ENCODE measurements around the gene SLC12A6.
A peak's percentile ranks its signal among the peaks of the same experiment; 100 is the strongest.

Gene SLC12A6

DNA sequence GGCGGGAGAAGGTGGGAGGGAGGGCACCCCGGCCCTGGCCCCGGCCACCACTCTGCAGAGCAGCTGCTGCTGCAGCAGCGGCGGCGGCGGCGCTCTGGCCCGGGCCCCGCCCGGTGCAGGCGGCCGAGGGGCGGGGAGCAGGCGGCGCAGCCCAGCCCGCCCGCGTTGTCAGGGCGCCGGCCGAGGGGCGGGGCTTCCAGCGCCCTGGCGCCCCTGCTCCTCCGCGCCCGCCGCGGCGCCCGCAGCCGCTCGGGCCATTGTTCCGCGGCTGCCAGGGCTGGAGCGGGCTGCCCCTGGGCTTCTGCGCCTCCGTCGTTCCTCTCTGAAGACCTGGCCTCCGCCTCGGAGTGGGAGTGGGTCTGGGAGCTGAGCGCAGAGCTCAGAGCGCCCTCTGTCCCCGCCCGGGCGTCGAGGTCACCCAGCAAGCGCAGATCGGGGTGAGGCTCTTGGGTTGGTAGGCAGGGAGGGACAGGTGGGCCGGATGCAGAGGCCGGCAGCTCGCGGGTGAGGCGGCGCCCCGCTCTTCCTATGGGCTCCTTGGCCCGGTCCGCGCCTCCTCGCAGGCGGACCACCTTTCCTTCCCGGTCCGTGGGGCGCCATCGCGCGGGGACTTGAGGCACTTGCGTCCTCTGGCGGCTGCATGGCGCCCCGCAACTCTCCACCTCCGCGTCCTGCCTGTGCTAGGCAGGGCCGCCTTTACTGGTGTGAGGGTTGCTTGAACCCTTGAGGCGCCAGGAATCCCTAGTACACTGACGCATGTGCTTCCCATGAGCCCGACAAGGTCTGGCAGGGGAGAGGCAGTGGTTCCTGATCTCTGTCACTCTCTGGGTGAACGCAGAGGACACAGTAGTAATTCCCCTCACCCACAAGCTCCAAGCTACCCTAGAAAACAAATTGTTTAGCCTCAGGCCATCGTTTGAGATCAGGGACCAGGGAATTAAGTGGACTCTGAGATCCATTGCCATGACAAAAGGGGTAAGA lies 29.8 kb upstream of the SLC12A6 start, which contains the start of gene LPCAT4 (continued):
- TF ChIP-seq, protein P1, sequence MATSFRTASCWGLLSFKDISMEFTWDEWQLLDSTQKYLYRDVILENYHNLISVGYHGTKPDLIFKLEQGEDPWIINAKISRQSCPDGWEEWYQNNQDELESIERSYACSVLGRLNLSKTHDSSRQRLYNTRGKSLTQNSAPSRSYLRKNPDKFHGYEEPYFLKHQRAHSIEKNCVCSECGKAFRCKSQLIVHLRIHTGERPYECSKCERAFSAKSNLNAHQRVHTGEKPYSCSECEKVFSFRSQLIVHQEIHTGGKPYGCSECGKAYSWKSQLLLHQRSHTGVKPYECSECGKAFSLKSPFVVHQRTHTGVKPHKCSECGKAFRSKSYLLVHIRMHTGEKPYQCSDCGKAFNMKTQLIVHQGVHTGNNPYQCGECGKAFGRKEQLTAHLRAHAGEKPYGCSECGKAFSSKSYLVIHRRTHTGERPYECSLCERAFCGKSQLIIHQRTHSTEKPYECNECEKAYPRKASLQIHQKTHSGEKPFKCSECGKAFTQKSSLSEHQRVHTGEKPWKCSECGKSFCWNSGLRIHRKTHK (tag by site-specific recombination; IDR thresholded peaks at IDR 0.05), result no peak
- TF ChIP-seq ZFP69B (tag by site-specific recombination; IDR thresholded peaks at IDR 0.05) (no peak; the same call in none of the 2 replicates), ZNF335 (tag by site-specific recombination; conservative IDR thresholded peaks at IDR 0.05) (peak; percentile 90), ZNF426 (tag by site-specific recombination; IDR thresholded peaks at IDR 0.05) (no peak), ZNF549 (tag by site-specific recombination; IDR thresholded peaks at IDR 0.05) (no peak), ZBTB21 (tag by site-specific recombination; IDR thresholded peaks at IDR 0.05) (no peak), ZNF561 (tag by site-specific recombination; IDR thresholded peaks at IDR 0.05; ENCODE audit: borderline replicate concordance) (no peak), ZNF16 (tag by site-specific recombination; IDR thresholded peaks at IDR 0.05; ENCODE audit: low read depth) (no peak), GLI2 (tag by site-specific recombination; IDR thresholded peaks at IDR 0.05; ENCODE audit: borderline replicate concordance, low read depth) (no peak), ZNF175 (tag by site-specific recombination; IDR thresholded peaks at IDR 0.05) (no peak), SP7 (tag by site-specific recombination; IDR thresholded peaks at IDR 0.05) (peak; percentile 62), ZNF174 (tag by site-specific recombination; IDR thresholded peaks at IDR 0.05) (no peak), ZNF837 (tag by site-specific recombination; IDR thresholded peaks at IDR 0.05) (no peak), FEZF1 (tag by site-specific recombination; IDR thresholded peaks at IDR 0.05) (no peak), ZNF223 (tag by site-specific recombination; IDR thresholded peaks at IDR 0.05) (0 out of 2 replicates have a peak, but pooled peaks have one; percentile 15), ZNF140 (tag by site-specific recombination; IDR thresholded peaks at IDR 0.05) (no peak), ZNF341 (tag by site-specific recombination; IDR thresholded peaks at IDR 0.05; ENCODE audit: low read depth) (peak; percentile 53), ZNF768 (tag by site-specific recombination; IDR thresholded peaks at IDR 0.05) (no peak)
- TF ChIP-seq, protein P2, sequence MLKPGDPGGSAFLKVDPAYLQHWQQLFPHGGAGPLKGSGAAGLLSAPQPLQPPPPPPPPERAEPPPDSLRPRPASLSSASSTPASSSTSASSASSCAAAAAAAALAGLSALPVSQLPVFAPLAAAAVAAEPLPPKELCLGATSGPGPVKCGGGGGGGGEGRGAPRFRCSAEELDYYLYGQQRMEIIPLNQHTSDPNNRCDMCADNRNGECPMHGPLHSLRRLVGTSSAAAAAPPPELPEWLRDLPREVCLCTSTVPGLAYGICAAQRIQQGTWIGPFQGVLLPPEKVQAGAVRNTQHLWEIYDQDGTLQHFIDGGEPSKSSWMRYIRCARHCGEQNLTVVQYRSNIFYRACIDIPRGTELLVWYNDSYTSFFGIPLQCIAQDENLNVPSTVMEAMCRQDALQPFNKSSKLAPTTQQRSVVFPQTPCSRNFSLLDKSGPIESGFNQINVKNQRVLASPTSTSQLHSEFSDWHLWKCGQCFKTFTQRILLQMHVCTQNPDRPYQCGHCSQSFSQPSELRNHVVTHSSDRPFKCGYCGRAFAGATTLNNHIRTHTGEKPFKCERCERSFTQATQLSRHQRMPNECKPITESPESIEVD (tag by site-specific recombination; IDR thresholded peaks at IDR 0.05), result no peak
- TF ChIP-seq, protein P3, sequence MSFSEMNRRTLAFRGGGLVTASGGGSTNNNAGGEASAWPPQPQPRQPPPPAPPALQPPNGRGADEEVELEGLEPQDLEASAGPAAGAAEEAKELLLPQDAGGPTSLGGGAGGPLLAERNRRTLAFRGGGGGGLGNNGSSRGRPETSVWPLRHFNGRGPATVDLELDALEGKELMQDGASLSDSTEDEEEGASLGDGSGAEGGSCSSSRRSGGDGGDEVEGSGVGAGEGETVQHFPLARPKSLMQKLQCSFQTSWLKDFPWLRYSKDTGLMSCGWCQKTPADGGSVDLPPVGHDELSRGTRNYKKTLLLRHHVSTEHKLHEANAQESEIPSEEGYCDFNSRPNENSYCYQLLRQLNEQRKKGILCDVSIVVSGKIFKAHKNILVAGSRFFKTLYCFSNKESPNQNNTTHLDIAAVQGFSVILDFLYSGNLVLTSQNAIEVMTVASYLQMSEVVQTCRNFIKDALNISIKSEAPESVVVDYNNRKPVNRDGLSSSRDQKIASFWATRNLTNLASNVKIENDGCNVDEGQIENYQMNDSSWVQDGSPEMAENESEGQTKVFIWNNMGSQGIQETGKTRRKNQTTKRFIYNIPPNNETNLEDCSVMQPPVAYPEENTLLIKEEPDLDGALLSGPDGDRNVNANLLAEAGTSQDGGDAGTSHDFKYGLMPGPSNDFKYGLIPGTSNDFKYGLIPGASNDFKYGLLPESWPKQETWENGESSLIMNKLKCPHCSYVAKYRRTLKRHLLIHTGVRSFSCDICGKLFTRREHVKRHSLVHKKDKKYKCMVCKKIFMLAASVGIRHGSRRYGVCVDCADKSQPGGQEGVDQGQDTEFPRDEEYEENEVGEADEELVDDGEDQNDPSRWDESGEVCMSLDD (tag by site-specific recombination; IDR thresholded peaks at IDR 0.05), result peak; percentile 83
- TF ChIP-seq, protein P4, sequence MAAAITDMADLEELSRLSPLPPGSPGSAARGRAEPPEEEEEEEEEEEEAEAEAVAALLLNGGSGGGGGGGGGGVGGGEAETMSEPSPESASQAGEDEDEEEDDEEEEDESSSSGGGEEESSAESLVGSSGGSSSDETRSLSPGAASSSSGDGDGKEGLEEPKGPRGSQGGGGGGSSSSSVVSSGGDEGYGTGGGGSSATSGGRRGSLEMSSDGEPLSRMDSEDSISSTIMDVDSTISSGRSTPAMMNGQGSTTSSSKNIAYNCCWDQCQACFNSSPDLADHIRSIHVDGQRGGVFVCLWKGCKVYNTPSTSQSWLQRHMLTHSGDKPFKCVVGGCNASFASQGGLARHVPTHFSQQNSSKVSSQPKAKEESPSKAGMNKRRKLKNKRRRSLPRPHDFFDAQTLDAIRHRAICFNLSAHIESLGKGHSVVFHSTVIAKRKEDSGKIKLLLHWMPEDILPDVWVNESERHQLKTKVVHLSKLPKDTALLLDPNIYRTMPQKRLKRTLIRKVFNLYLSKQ (tag by site-specific recombination; IDR thresholded peaks at IDR 0.05; ENCODE audit: borderline replicate concordance), result no peak
- TF ChIP-seq, protein P5, sequence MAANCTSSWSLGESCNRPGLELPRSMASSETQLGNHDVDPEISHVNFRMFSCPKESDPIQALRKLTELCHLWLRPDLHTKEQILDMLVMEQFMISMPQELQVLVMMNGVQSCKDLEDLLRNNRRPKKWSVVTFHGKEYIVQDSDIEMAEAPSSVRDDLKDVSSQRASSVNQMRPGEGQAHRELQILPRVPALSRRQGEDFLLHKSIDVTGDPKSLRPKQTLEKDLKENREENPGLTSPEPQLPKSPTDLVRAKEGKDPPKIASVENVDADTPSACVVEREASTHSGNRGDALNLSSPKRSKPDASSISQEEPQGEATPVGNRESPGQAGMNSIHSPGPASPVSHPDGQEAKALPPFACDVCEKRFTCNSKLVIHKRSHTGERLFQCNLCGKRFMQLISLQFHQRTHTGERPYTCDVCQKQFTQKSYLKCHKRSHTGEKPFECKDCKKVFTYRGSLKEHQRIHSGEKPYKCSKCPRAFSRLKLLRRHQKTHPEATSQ (tag by site-specific recombination; IDR thresholded peaks at IDR 0.05), result 0 out of 2 replicates have a peak, but pooled peaks have one; percentile 52
- TF ChIP-seq, protein P6, sequence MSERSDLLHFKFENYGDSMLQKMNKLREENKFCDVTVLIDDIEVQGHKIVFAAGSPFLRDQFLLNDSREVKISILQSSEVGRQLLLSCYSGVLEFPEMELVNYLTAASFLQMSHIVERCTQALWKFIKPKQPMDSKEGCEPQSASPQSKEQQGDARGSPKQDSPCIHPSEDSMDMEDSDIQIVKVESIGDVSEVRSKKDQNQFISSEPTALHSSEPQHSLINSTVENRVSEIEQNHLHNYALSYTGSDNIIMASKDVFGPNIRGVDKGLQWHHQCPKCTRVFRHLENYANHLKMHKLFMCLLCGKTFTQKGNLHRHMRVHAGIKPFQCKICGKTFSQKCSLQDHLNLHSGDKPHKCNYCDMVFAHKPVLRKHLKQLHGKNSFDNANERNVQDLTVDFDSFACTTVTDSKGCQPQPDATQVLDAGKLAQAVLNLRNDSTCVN (tag by site-specific recombination; optimal IDR thresholded peaks at IDR 0.05), result peak; percentile 72
- TF ChIP-seq, protein P7, sequence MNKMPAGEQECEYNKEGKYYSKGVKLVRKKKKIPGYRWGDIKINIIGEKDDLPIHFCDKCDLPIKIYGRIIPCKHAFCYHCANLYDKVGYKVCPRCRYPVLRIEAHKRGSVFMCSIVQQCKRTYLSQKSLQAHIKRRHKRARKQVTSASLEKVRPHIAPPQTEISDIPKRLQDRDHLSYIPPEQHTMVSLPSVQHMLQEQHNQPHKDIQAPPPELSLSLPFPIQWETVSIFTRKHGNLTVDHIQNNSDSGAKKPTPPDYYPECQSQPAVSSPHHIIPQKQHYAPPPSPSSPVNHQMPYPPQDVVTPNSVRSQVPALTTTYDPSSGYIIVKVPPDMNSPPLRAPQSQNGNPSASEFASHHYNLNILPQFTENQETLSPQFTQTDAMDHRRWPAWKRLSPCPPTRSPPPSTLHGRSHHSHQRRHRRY (tag by site-specific recombination; IDR thresholded peaks at IDR 0.05), result no peak
- TF ChIP-seq, protein P8, sequence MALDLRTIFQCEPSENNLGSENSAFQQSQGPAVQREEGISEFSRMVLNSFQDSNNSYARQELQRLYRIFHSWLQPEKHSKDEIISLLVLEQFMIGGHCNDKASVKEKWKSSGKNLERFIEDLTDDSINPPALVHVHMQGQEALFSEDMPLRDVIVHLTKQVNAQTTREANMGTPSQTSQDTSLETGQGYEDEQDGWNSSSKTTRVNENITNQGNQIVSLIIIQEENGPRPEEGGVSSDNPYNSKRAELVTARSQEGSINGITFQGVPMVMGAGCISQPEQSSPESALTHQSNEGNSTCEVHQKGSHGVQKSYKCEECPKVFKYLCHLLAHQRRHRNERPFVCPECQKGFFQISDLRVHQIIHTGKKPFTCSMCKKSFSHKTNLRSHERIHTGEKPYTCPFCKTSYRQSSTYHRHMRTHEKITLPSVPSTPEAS (tag by site-specific recombination; IDR thresholded peaks at IDR 0.05), result peak; percentile 30; the same call in 1 of the 2 replicates
